Activated CD8-positive, alpha-beta T cell treated with anti-CD3 and anti-CD28 coated beads, Interleukin-2, amount 10 ng/mL, durations not matched to agents 7 days and 5 days (primary cell): Measurements from ENCODE around the gene TSFM. TPM values are rescaled to one million over a fixed set of nuclear protein-coding genes. Genes with fewer than 3 reads are reported as not detected.

Experiments
- ATAC-seq: fragments of 150-1000 bp; cut with Tn5 transposase; one replicate; pipeline ENCODE4 v1.10.0; 2021; ENCODE audit warnings: moderate library complexity
- CTCF ChIA-PET: fragments of 350-600 bp; sonication (Branson Sonifier 250); formaldehyde crosslinking; loops from one replicate; lab custom pipeline; 2021; ENCODE audit warnings: antibody characterized with exemption; lab: Charles Lee
- POLR2A ChIA-PET: fragments of 350-600 bp; sonication (Branson Sonifier 250); formaldehyde crosslinking; loops from one replicate; lab custom pipeline; 2021; ENCODE audit warnings: antibody characterized with exemption; lab: Charles Lee
- DNase-seq: peaks from one replicate; pipeline ENCODE4 v3.0.0-alpha.2; 2020
- H3K27ac Mint-ChIP-seq: one replicate; pipeline ENCODE4 v1.8.0; 2021; ENCODE audit warnings: mild to moderate bottlenecking, mixed read lengths
- H3K27me3 Mint-ChIP-seq: one replicate; pipeline ENCODE4 v1.8.0; 2021; ENCODE audit warnings: low read depth, mixed read lengths
- H3K36me3 Mint-ChIP-seq: one replicate; pipeline ENCODE4 v1.8.0; 2021; ENCODE audit warnings: low read depth, mixed read lengths
- H3K4me1 Mint-ChIP-seq: one replicate; pipeline ENCODE4 v1.8.0; 2021; ENCODE audit warnings: low read depth, mixed read lengths
- H3K4me3 Mint-ChIP-seq: one replicate; pipeline ENCODE4 v1.8.0; 2021; ENCODE audit warnings: mild to moderate bottlenecking, mixed read lengths
- H3K9me3 Mint-ChIP-seq: one replicate; pipeline ENCODE4 v1.8.0; 2022; ENCODE audit warnings: mixed read lengths; ENCODE audit not compliant: insufficient read depth
- total RNA-seq, 2 experiments: library from RNA; stranded (reverse); gene quantifications; one replicate each; pipeline ENCODE4 v1.2.3, GENCODE V29; 2021

The TSFM gene
- total RNA-seq, 2 experiments from 2014 or later = 35.0 to 35.8 TPM

DNA sequence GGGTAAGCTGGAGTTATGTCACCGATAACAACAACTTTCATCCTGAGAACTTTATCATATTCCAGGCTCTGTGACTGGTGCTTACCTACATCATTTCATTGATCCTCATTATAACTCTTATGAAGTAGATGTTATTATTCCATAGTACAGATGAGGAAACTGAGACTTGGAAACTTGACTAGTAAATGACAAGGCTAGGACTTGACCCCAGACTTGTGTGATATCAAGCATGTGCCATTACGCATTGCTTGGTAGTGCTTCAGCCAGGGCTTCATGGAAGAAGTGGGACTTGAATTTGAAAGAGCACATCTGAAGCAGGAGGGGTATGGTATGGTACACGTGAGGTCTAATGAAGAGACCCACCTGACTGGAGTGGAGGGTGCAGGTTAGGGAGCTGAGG, 24.1 kb downstream of the TSFM start:
- Mint-ChIP-seq H3K4me3 (no peak overlapping the region), H3K36me3 (no peaks in the 10 kb centered on the region), H3K27me3 (no peaks in the 10 kb centered on the region), H3K4me1 (no peaks in the 10 kb centered on the region), H3K9me3 (no peaks in the 10 kb centered on the region), H3K27ac (peak overlapping the region; percentile 16)
- ChIA-PET POLR2A (no interaction called here), CTCF (interaction anchor here (1.2 kb wide), 3 partner anchors 97 to 99 kb away, joined by 3 to 5 read pairs (median 4); no protein-coding TSS in a partner anchor)
- DNase-seq (no peak), ATAC-seq (no peak)

DNA sequence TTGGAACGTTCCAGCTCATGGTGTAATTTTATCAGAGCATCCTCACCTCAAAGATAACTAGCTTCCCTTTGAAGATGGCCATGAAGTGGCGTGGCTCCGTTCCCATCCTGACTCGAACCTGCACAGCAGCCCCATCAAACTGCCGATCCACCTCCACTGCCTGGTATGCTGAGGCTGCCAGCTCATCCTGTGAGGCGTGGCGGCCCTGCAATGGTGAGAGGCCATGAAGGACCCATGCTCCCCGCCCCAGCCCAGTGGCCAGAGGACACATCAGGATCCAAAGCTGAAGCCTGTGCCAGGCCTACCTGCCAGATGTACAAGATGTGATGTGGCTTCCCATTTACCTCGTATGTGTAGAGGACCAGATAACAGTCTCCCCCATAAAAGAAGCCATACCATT, 24.7 kb downstream of the TSFM start:
- no peaks in the 10 kb centered on the region for H3K36me3 Mint-ChIP-seq
- no peak for ATAC-seq
- CTCF ChIA-PET = interaction anchor here (1.2 kb wide), 3 partner anchors 96 to 99 kb away, joined by 3 to 5 read pairs (median 4); no protein-coding TSS in a partner anchor
- no peak overlapping the region for H3K27ac Mint-ChIP-seq
- POLR2A ChIA-PET = no interaction called here
- no peak for DNase-seq
- no peaks in the 10 kb centered on the region for H3K4me1 Mint-ChIP-seq
- H3K27me3 Mint-ChIP-seq = no peaks in the 10 kb centered on the region
- no peaks in the 10 kb centered on the region for H3K9me3 Mint-ChIP-seq
- H3K4me3 Mint-ChIP-seq = no peak overlapping the region

DNA sequence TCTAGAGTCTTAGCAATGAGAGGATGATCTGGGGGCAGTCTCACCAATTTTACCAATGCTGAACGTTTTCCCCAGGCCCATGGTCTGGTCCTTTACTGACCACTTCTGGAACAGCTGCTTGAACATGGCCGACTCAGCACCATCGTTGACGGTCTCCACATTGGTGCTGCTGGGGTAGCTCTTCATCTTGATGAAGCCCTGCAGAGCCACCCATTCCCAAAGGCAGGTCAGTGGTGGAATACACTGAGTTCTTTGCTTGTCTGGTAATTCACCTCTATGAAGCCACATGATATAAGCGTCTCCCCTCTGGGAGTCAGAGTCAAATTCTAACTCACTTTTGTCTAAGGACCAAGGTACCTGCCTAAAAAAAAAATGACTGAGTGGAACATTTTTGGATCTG, 25.8 kb downstream of the TSFM start:
- H3K27me3 Mint-ChIP-seq = no peaks in the 10 kb centered on the region
- no peaks in the 10 kb centered on the region for H3K36me3 Mint-ChIP-seq
- no peak overlapping the region for H3K27ac Mint-ChIP-seq
- ChIA-PET CTCF (interaction anchor here (1.0 to 1.1 kb wide), 2 partner anchors 15 to 97 kb away, joined by 4 to 6 read pairs; no protein-coding TSS in a partner anchor), POLR2A (no interaction called here)
- H3K4me3 Mint-ChIP-seq = no peak overlapping the region
- ATAC-seq (no peak), DNase-seq (no peak)
- H3K9me3 Mint-ChIP-seq = no peaks in the 10 kb centered on the region
- H3K4me1 Mint-ChIP-seq = no peaks in the 10 kb centered on the region

DNA sequence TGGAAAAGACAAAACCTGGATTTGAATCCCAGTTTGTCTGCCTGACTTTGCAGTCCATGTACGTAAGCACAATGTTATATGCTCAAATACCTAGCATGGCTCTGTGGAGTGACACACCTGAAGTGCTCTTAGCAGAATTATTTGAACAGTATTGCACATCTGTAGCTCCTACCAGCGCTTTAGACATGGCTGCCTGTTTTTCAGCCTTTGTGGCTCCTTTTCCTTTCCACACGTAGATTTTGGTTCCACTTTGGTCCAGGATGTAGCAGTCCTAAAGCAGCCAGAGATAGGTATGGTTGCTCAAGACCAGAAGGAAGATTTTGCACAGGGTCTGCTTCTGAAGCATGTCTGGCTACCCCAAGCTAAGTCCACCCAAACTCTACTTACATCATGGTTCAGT, 26.8 kb downstream of the TSFM start:
- DNase-seq = no peak
- ChIA-PET POLR2A (no interaction called here), CTCF (interaction anchor here (1.1 to 2.1 kb wide), 3 partner anchors 16 to 95 kb away, joined by 4 to 6 read pairs (median 5); no protein-coding TSS in a partner anchor)
- no peaks in the 10 kb centered on the region for H3K4me1 Mint-ChIP-seq
- H3K36me3 Mint-ChIP-seq = no peaks in the 10 kb centered on the region
- H3K27me3 Mint-ChIP-seq = no peaks in the 10 kb centered on the region
- H3K27ac Mint-ChIP-seq = no peak overlapping the region
- no peaks in the 10 kb centered on the region for H3K9me3 Mint-ChIP-seq
- no peak overlapping the region for H3K4me3 Mint-ChIP-seq
- no peak for ATAC-seq

DNA sequence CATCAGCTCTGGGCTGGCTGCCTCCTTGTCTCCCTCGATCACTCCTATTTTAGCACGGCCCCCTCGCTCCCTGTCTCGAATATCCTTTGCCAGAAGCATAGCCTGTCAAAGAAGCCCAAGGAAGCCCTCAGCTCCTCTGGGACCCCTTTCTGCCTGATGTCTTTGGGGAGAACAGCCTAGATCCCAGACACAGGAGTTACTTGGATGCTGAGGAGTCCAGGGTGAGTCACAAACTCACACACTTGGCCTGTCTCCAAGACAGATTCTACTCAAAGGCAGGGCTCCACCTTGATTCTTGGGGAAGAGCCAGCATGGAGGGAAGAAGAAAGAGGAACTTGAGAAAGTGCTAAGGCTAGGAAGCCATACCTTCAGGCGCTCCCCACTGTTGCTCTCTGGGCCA, 27.9 kb downstream of the TSFM start:
- Mint-ChIP-seq H3K4me1 (no peaks in the 10 kb centered on the region), H3K36me3 (no peaks in the 10 kb centered on the region), H3K27me3 (no peaks in the 10 kb centered on the region), H3K4me3 (no peak overlapping the region), H3K9me3 (no peaks in the 10 kb centered on the region), H3K27ac (no peak overlapping the region)
- ChIA-PET CTCF (interaction anchor here (1.4 to 2.1 kb wide), 3 partner anchors 23 to 94 kb away, joined by 3 to 5 read pairs (median 4); no protein-coding TSS in a partner anchor), POLR2A (no interaction called here)
- no peak for DNase-seq
- ATAC-seq = no peak

DNA sequence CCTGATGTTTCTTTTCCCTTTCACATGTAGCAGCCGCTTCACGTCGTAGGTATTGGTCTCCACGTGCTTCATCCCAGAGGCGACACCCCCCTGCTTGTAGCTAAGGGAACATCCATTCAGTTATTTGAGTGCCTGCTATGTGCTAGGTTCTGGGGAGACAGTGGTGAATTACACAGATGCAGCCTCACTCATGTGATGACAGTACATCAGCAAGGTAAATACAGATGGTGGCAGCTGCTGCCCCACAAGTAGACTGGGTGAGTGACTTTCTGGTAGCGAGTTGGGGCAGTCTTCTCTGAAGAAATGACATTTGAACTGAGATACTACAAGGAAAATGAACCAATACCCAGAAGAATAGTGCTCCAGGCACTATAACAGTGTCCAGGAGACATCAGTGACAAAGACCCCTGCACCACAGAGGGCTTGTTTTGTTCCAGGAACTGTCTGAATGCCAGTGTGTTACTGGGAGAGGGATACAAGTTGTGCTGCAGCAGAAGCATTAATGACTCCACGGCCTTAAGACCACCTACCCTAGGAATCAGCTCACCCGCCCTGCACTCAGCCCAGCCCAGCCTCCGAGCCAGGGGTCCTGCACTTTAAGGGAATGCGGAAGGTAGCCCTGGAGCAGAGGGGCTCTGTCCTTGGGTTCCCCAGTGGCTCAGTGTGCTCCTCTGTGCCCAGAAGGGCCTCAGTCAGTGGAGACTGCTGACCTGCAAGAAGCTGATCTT, 28.6 kb downstream of the TSFM start:
- CTCF ChIA-PET = interaction anchor here (1.4 to 7.4 kb wide), 4 partner anchors 8 to 94 kb away, joined by 3 to 38 read pairs (median 4); no protein-coding TSS in a partner anchor

DNA sequence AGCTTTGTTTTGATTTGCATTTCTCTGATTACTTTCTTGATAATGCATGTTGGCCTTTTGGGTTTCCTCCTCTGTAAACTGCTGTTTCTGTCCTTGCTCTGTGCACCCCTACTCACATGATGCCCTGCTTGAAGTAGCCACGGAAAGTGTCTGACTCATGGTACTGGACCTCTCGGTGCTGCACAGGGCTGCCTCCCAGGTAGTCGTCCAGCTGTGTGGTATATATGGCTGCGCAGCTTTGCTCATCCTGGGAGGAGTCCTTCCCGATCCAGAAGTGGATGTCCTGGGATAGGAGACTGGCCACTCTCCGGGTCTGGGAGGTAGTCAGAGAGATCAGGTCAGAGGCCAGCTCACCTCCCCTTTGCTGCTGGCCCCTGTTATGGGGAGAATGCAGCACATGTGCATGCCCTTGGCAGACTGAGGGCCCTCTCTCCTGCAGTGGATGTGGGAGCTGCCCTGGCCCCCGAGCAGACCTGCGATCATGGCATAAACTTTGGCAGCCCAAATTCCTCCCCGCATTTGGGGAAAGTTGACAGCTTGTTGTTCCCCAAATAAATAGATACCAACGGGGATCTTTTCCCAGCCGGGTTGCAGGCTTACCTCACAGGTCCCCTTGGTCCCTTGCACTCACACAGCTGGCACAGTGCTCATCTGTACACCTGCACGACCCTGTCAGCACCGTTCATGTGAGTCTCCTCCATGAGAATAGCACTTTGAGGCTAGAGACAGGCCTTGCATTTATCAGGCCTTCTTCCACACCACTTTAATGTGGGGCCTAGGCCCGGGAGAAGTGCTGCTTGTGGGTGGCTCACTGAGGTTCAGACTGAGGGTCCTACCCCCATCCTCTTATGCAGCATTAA, 30.8 kb downstream of the TSFM start:
- ChIA-PET POLR2A (no interaction called here), CTCF (interaction anchor here (0.9 to 7.4 kb wide), 3 partner anchors 10 to 92 kb away, joined by 3 to 38 read pairs (median 6); partner anchors contain the start of gene TSFM)
- ATAC-seq (no peak), DNase-seq (no peak)
- H3K4me1 Mint-ChIP-seq = no peaks in the 10 kb centered on the region
- H3K9me3 Mint-ChIP-seq = no peaks in the 10 kb centered on the region
- H3K27me3 Mint-ChIP-seq = no peaks in the 10 kb centered on the region
- H3K27ac Mint-ChIP-seq = no peak overlapping the region
- no peaks in the 10 kb centered on the region for H3K36me3 Mint-ChIP-seq
- no peak overlapping the region for H3K4me3 Mint-ChIP-seq

More for the DNA sequence above, 28.6 kb downstream of the TSFM start:
- DNase-seq = no peak
- no peak for ATAC-seq
- Mint-ChIP-seq H3K9me3 (no peaks in the 10 kb centered on the region), H3K27me3 (no peaks in the 10 kb centered on the region), H3K27ac (no peak overlapping the region), H3K4me3 (no peak overlapping the region), H3K36me3 (no peaks in the 10 kb centered on the region), H3K4me1 (no peaks in the 10 kb centered on the region)
- POLR2A ChIA-PET = no interaction called here

DNA sequence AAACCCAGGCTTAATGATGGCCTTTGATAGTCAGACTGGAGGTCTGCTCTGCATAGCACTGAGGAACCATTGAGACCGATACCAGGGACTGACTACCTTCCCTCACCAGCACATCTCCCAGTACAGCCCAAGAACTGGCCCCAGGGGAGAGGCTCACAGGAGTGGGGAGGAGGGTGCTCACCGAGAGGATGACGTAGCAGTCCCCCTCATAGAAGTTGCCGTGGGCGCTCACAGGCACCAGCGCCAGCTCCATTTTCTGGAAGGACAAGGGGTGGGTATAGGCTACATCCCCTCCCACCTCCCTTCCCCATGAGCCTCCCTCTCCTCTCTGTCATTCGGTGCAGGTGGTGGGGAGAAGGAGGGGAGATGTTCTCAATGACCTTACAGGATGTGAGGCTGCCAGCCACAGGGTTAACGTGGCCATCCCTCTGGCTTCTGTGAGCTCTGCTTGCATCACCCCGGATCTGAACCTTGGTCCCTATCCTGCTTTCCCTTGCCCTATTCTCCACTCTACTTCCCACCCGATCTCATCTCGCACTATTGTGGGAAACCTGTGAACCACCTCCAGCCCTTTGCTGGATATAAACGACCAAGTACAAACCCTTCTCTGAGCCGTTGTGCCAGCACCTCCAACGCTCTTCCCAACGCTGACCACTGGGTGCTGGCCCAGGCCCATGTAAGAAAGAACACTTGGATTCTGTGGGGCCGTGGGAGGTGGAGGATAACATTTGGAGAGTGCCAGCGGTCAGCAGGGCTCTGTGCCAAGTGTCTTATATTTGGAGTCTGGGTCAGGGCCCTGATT, 31.6 kb downstream of the TSFM start:
- H3K27ac Mint-ChIP-seq = no peak overlapping the region
- no peaks in the 10 kb centered on the region for H3K4me1 Mint-ChIP-seq
- H3K9me3 Mint-ChIP-seq = no peaks in the 10 kb centered on the region
- CTCF ChIA-PET = interaction anchor here (1.7 to 7.4 kb wide), 2 partner anchors 11 to 31 kb away, joined by 6 to 38 read pairs; partner anchors contain the start of gene TSFM
- H3K4me3 Mint-ChIP-seq = no peak overlapping the region
- H3K36me3 Mint-ChIP-seq = peaks cover 8% of the 10 kb centered on the region
- no peaks in the 10 kb centered on the region for H3K27me3 Mint-ChIP-seq
- POLR2A ChIA-PET = no interaction called here
- DNase-seq (no peak), ATAC-seq (no peak)

DNA sequence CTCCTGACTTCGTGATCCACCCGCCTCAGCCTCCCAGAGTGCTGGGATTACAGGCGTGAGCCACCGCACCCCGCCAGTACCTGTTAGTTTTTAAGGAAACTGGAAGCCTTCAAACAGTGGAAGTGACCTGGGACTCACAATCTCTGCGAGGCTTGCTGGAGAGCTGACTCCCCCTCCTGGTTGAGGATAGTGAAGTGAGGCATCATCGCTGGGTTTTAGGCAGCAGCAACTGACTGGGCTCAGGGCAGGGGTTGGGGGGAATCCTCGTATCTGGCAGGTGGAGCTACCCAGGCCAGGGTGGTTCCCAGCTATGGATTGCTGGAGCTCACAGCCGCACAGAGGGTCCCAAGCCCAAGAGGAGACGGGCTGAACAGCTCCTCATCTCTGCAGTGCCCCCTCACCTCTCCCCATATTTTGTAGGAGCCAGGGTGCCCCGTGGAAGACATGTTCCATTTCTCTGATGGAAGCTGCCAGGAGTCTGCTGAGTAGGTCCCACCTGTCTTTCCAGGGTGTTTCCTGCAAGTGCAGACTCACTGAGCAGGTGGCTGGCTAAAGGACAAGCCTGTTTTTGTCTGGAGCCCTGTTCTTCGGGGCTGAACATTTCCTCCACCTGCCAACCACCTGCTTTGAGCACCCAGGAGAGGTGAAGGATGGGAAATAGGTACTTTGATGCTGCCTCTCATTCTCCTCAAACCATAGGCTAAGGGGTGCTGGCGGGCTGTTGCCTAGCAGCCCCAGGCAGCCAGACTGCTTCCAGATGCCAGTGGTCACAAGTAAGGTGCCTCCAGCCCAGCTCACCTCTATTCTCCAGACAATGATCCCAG, 32.8 kb downstream of the TSFM start:
- DNase-seq = no peak
- no peaks in the 10 kb centered on the region for H3K4me1 Mint-ChIP-seq
- CTCF ChIA-PET = interaction anchor here (7.4 kb wide), 1 partner anchor 12 kb away, joined by 38 read pairs; no protein-coding TSS in a partner anchor
- POLR2A ChIA-PET = interaction anchor here (0.6 kb wide), 1 partner anchor 89 kb away, joined by 3 read pairs; no protein-coding TSS in a partner anchor
- H3K27ac Mint-ChIP-seq = peak overlapping the region; percentile 20
- no peaks in the 10 kb centered on the region for H3K9me3 Mint-ChIP-seq
- H3K27me3 Mint-ChIP-seq = no peaks in the 10 kb centered on the region
- H3K36me3 Mint-ChIP-seq = peaks cover 8% of the 10 kb centered on the region
- no peak overlapping the region for H3K4me3 Mint-ChIP-seq
- no peak for ATAC-seq

DNA sequence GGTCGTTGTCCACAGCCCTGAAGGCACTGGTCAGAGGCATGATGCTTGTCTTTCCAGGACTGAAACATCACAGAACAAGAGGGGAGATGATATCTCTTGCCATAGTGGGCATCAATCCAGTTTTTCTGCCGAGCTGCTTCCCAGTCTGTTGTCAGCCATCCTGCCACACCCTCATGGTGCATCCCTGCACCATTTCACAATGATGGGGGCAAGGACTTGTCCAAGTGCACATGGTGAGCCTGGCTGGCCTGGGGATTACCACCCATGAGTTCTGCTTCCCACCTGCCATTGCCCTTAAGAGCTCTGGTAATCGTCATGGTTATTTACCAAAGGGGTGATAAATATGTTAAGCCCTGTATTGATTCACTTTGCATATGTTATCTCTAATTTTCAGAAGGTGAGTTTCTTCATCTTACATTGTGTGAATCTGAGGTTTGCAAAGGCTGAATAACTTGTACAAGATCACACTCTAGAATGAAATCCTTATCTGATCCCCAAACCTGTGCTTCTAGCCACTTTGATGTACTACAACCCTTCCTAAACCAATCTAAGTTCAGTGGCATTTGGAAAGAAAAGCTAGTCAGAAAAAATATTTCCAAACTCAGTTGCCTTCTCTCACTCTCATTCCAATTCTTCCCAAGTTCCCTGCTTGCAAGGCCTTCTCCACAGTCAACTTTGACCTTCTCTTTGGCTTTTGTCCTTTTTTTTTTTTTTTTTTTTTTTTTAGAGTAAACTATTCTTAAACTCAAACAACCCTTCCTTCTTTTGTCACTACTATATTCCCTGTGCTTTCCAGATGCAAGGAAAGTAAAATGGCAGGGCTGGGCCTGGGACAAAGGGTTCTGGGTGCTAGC, 33.6 kb downstream of the TSFM start:
- Mint-ChIP-seq H3K4me3 (no peak overlapping the region), H3K4me1 (no peaks in the 10 kb centered on the region), H3K9me3 (no peaks in the 10 kb centered on the region), H3K27me3 (no peaks in the 10 kb centered on the region), H3K36me3 (peaks cover 14% of the 10 kb centered on the region), H3K27ac (peak overlapping the region; percentile 20)
- CTCF ChIA-PET = interaction anchor here (2.6 to 7.4 kb wide), 2 partner anchors 13 to 88 kb away, joined by 14 to 38 read pairs; no protein-coding TSS in a partner anchor
- POLR2A ChIA-PET = no interaction called here
- DNase-seq = no peak
- no peak for ATAC-seq
